D341Med (cell line): ENCODE results near the gene CLMN.

Experiments used
- DNase-seq: peaks from one replicate; pipeline ENCODE4 v3.0.0; 2012; ENCODE audit warnings: low spot score

Gene CLMN

GRCh38 chr14:95341115-95341514, 21.4 kb upstream of the CLMN start:
- no peak for DNase-seq

- peak; percentile 59 for DNase-seq
Measured at GRCh38 chr14:95340201-95340697, 20.5 kb upstream of the CLMN start.

DNA sequence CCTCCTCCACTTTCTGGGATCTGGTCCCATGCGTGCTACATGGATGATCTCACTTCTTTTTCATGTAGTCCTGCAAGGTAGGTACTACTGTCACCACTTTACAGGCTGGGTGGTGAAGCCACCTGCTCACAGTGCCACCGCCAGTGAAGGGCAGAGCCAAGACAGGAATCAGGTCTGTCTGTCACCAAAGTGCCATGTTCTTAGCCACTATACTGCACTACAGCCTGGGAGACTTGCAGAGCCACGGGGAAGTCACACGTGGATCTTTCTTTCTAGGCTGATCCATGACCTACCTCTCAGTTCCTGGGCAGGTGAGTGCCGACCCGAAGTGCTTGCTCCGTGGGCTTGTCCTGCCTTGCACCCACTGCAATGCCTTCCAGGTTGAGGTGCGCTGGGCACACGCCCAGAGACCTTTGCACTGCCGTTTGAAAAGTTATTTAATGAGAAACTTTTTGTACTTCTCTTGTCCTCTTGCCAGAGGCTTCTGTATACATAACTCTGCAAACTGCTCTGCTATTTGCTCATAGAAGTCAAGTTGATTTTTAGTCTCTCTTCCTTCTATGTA, 19.7 kb upstream of the CLMN start:
- DNase-seq, result no peak

DNA sequence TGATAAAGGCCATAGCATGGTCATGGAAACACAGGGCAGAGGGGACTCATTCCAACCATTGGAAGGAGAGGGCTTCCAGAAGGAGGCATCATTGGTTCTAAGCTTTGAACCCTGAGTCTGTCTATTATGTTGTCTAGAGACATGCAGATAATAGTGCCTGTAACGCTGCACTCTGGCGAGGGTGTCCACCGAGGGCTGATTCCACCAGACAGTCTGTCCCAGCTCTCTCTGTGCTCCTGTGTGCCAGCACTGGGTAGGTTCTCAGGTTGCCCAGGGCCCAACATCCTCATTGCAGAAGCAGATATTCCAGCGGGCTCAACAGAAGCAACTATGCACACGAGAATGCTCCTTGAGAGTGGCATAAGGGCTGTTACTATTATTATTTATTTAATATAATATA, 18.7 kb upstream of the CLMN start:
- no peak for DNase-seq

- no peak for DNase-seq
Measured at GRCh38 chr14:95337041-95337595, 17.4 kb upstream of the CLMN start.

- no peak for DNase-seq
Measured at GRCh38 chr14:95336192-95336760, 16.6 kb upstream of the CLMN start.

- no peak for DNase-seq
Measured at GRCh38 chr14:95335071-95335470, 15.4 kb upstream of the CLMN start.

DNA sequence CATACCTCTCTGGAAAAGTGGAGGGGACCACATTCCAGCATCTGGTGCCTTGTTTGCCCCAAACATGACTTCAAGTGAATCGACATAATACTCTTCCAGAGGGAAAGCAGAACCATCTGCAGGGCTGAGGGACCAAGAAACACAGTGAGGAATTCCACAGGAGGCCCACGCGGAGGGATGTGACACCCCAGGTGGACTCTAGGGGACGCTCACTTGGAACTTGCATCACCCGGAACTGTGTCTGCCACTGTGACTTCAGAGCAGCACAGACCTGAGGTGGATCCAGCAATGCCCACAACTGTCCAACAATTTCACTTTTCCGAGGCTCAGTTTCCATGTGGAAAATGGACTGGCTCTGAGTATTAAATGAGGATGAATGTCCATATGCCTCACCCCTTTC, 14.3 kb upstream of the CLMN start:
- no peak for DNase-seq

DNA sequence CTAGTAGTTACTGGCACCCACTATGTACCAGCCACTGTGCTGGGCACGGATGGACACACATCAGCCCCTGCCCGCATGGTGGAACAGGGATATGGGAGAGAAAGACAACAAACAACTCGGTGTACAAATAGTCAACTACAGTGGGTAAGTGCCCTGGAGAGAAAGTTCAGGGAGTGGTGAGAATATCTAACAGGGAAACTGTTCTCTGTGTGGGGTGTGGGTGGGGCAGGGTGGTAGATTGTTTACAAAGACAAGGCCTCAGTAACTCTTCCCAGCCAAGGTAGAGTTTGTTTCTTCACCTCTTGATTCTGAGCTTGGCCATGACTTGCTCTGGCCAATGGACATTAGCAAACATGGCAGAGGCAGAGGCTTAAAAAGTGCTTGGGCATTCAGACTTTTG, 12.9 kb upstream of the CLMN start:
- no peak for DNase-seq

DNA sequence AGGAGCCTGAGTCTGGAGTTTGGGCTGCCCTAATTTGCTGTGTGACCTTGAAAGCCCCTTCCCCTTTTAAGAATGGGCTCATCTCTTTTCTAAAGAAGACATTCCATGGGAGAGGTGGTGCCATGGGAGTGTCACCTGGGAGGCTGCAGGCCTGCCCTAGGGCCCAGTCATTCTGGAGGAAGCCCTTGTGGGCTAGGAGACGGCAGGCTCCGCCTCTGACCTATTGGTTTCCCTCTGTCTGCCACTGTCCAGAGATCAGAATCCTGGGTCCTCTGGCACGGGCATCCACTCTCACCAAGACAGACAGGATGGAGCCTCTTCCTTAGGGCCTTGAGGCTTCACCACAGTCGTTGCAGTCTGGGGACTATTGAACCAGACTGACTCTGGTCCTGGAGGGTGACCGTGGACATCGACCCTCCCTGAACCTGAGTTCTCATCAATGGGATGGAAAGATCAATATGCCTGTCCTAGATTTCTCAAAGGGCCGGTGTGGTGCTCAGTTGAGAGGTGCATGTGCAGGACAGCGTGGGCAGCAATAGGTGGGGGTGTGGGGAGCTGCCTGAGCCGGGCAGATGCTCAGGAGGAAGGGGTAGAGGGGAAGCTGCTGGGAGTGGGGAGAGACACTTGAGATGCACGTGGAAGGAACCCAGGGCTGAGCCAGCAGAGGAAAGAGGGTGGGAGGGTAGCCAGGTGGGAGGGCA, 12.2 kb upstream of the CLMN start:
- DNase-seq, result no peak

DNA sequence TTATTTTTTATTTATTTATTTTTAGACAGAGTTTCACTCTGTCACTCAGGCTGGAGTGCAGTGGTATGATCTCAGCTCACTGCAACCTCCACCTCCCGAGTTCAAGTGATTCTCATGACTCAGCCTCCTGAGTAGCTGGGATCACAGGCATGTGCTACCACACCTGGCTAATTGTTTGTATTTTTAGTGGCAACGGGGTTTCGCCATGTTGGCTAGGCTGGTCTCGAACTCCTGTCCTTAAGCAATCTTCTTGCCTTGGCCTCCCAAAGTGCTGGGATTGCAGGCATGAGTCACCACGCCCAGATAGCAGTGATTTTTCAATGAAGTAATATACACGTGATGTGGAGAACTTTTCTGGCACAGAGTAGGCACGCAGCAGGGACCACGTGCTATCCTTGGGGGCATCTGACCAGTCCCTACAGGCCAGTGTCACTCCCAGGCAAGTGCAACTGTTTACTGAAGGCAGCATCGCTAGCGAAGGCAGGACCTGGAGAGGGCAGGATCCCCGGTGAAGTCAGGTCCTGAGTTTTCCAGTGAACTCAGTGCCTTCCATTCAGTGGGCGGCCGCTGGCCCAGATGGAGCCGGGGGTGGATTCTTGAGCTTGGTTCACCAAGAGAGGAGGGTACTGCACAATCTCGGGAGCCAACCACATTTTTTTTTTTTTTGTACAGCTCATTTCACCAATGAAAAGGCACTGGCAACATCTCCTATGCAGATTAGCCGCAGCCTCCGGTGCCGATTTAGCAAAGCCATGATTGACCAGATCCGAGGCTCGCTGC, 11.1 kb upstream of the CLMN start:
- DNase-seq, result no peak

DNA sequence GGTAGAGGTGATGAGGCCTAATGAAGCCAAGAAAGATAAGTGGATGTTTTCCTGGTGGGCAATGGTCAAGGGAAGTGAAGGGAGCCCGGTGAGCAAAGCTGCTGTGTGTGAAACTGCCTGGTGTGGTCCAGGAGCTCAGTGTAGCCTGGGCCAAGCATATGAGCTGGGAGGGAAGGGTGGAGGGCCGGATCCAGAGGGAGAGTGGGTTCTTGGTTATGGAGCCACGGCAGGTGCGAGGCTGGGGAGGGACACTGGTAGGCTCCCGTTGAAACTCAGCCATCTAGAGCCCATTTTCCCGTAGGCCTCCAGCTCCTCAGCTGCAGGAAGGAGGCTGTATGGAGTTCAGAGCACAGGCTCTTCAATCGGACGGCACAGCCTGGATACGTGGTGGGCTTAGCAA, 10.2 kb upstream of the CLMN start:
- DNase-seq, result no peak

DNA sequence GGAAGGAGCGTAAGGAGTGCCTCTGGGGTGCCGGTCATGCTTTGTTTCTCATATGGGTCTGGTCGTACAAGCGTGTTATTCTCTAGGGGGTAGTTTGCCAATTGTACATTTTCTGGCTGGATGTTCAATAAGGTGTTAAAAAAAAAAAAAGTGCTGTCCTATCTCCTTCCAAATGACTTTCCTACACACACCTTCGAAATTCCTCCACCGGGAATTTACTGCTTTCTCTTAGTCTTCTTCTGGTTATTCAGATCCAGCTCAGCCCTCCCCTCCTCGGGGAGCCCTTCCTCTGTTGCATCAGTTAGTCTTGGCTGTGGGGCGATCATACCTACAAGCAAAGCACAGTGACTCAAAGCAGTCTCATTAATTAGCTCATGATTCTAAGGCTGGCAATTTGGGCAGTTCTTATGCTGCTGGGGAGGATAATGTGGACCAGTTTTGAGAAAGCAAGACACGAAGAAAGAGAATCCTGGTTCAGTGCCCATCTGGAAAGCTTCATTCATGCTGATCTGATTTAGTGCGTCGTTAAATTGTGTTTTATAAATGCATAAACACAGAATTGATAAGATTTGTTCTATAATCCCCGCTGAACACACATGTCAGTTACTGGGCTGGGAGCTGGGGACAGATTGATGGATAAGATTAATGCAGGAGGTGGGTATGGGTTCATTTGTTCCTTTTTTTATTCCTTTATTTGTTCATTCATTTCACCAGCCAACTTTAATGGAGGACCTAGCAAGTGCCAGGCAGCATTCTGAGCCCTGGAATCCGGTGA, 9.2 kb upstream of the CLMN start:
- no peak for DNase-seq

- no peak for DNase-seq
Measured at GRCh38 chr14:95327558-95328374, 8.1 kb upstream of the CLMN start.

- DNase-seq, result no peak
Measured at GRCh38 chr14:95326987-95327386, 7.3 kb upstream of the CLMN start.

DNA sequence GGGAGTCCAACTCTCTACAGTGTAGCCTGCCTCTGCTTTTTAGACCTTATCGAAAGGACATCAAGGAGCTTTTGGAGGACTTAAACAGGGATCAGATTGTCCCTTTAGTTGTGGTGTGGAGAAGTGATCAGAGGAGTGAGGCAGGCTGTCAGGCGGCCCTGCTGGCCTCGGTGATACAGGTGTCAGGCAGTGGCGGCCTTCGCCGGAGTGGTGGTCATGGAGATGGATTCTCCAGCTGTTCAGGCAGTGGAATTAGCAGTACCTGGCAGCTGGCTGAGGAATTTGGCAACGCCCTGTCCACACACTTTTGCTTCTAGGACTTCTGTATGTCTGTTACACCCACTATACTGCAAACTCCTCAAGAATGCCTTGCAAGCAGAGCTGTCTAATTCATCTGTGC, 4.2 kb upstream of the CLMN start:
- no peak for DNase-seq

DNA sequence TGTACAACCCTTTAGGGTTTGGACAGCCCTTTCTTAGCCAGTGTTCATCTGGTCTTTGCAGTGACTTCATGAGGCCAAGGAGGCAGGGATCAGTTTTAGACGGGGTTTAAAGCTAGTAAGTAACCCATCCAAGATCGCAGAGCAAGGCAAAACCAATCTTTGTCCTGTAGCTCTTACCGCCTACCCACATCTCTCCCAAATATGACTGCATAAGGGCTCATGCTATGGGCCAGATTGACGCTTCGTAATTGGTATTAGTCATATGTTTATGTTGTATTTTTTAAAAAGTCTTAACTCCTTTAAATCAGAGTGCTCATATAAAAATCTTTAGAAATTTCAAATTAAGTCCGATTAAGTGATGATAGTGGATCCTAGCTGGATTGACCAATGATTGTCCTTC, 3.7 kb upstream of the CLMN start:
- DNase-seq, result no peak

DNA sequence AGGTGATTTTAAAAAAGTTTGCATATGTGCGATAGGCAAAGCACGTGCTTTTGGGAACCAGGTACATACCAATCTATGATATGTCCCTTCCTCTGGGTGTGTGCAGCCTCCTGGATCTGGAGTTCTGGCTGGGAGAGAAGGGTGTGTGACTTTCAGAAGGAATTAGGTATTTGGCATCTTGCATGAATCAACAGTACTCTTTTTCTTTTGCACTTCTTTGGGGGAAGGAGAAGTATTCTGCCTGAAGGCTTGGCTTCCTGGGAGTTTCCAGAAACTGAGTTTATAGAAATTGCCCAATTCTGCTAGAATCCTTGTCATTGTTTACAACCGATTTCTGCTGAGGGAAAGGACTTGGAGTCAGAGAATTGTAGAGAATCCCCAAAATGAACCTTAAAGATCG, 2.9 kb upstream of the CLMN start:
- no peak for DNase-seq

GRCh38 chr14:95321693-95322455, 2.2 kb upstream of the CLMN start:
- DNase-seq, result no peak

DNA sequence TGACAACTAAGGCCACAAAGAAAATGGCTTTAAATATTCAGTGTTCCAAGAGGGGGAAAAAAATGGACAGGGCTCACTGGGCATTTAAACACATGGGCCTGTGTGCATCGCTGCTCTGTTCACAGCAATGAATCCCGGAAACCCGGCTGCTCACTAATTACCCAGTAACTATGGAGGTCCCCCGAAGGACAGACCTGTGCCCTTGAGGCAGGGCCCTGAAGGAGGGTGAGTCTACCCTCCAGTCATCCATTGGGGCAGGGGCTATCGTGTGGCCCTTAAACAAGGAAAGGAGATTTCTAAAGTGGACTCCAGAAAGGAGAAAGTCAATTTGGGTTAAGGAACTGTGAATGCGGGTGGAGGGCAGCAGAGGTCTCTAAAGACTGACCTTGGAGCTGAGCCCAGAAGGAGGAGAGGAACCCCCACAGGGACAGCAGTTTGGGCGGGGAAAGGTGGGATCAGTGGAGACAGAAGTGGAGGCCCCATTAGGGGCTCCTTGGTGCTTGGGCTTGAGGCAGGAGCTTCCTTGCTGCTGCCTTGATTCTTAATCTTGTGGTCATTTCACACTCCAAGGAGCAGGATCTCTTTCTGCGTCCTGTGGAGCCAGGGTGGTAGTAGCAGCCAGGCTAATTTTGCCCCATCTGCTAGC, 1.4 kb upstream of the CLMN start:
- DNase-seq, result no peak
